SK-N-MC (cell line): ENCODE measurements around the gene AZGP1.

ENCODE experiments used
- EZH2 ChIP-seq: fragments of 200-600 bp; sonication (generic); IDR thresholded peaks from one replicate; pipeline ENCODE4 v1.6.1; 2017; ENCODE audit warnings: antibody characterized with exemption
- FOXP2 ChIP-seq: optimal IDR thresholded peaks from 2 replicates; pipeline ENCODE3; 2011; ENCODE audit warnings: mild to moderate bottlenecking, moderate library complexity; ENCODE audit not compliant: insufficient read depth; ENCODE audit errors: extremely low read length, control extremely low read depth
- POLR2AphosphoS5 ChIP-seq: IDR thresholded peaks from 2 replicates; pipeline ENCODE4 v1.6.1; 2012; ENCODE audit warnings: mild to moderate bottlenecking, low read depth, low read length, borderline replicate concordance

GRCh38 chr7:100017875-100018274, 42.0 kb upstream of the AZGP1 start:
- TF ChIP-seq EZH2 (no peak), POLR2AphosphoS5 (no peak), FOXP2 (no peak)
